Measurements from ENCODE around the gene CNTNAP5.

The CNTNAP5 gene

DNA sequence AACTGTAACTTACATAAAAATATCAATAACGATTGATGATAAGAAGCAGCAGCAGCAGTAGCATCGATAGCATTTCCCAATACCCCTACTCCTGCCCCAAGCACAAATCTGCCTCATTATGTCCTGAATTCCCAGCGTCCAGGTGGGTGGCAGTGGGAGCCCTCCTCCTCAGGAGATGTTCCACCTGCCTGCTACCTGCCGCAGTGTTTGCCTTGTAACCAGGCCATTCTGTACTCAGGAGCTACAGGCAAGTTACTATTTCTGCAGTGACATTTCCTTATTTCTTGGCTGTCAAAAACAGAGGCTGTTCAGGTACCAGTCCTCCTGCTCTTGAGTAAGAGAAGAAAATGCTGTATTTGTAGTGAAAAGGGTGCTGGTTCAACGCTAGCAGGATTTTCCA lies 236.4 kb downstream of the CNTNAP5 start:
- DNase-seq (ENCODE audit: low read depth, low spot score): no peak

DNA sequence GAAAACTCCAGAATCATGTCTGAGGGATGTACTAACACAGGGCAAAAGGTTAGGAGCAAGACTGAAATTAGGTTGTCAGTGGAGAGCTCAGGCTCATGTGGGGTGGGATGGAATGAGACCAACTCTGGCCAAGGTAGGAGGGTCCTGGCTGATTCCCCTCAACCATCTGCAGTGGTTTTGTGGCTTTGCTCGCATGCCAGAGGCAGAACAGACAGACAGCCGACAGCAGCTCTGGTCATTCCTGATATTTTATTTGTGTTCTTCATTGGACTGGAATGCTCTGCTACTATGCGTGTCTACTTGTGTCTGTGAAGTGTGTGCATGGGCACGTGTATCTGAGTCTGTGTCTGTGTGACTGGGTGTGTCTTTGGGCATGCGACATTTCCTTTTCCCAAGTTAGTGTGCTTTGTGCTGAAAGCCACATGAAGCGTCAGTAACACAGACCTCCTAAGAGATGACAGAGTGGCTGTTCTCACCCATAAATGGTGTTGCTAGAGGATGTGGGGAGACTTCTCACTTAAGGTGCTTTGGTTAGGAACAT lies 239.5 kb downstream of the CNTNAP5 start:
- DNase-seq (ENCODE audit: low read depth, low spot score): no peak

DNA sequence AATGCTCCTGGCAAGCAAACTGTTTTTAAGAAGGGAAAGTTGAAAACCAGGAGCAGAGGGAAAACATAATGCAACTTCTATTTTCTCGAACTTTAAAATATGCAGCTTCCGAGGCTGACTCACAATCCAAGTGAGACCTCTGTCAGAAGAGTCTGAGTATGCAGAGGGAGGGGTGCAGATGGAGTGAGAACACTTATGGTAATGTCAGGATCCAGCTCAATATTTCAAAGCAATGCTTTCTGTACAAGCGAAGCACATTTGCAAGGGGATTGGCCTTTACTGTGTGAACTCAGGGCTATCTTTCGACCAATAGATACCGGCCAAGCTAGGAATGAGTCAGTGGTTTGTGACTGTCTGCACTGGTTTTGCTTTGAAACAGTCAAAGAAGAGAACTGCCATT lies 242.7 kb downstream of the CNTNAP5 start:
- DNase-seq (ENCODE audit: low read depth, low spot score): no peak

DNA sequence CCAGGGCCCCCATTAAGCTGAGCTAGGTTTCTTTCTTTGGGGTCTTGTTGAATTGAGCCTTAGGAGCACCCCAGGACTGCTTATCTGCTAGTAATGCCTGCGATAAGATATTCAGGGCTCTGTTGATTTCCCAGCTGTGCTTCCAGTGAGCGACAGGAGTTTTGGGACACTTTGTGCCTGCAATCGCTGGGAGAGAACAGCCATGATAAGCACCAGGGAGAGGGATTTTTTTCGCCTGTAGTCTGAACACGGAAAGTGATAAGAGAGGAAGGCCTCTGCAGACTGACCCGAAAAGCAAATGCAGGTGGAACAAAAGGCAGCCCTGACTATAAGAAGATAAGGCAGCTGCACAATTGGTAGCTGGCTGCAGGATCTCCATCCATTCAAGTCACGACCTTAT lies 244.3 kb downstream of the CNTNAP5 start:
- no peak for DNase-seq (ENCODE audit: low read depth, low spot score)

DNA sequence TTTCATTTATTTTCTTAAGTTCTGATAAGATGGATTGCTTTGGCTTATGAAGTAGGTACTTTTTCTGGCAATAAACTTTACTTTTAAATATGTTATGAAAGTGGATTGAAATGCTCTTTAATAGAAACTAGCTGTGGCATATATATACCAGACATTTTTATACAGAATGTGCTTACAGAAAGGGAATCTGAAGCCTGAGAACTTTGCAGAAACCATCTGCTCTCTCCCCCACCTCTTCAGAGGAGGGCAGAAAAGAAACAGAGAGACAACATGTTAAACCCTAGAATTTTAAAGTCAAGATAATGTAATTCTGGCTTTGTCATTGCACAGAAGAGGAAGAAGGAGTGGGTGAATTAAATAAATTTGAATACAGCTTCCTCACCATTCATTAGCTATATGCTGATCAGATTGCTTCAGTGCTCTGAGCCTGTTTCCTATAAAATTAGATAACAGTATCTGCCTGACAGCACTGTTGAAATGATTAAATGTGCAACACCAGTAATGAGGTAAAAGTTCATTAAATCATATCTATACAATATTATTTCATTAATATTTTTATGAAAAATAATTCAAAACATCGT lies 247.3 kb downstream of the CNTNAP5 start:
- no peak for DNase-seq (ENCODE audit: low read depth, low spot score)

DNA sequence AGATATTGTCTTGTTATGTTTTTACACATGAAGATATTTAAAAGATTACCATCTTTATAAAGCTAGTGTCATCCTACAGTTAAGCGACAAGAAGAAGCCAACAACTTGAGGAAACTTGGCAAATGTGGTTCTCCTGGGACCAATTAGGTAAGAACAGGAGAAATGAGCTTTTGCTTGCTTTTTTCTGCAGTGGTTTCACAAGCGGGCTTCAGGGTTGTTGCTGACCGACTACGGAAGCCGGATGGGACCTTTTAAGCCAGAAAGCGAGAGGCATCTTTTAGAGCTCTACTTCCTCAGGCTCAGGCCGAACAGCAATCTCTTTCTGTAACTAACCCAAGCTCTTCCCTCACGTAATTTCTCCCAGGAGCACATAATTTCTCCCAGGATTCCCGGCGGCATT lies 256.5 kb downstream of the CNTNAP5 start:
- DNase-seq (ENCODE audit: low read depth, low spot score): no peak

DNA sequence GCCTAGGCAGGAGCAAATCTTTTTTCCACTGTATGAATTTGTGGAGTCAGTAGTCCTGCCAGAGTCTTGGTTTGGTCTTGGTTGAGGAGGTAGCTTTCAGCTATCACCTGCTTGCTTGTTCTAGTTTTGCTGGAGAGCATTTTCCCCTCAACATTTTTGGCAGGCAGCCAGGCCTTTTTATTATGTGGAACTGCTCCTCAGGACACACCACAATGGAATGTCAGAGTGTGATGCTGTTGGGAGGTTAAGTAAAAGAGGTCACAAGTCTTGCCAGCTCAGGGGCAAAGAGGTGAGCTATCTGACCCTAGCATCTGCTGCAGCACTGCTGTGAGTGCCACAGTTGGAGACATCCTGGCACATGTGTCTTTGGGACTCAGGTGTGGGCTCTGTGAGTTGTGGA lies 258.0 kb downstream of the CNTNAP5 start:
- DNase-seq (ENCODE audit: low read depth, low spot score): no peak

DNA sequence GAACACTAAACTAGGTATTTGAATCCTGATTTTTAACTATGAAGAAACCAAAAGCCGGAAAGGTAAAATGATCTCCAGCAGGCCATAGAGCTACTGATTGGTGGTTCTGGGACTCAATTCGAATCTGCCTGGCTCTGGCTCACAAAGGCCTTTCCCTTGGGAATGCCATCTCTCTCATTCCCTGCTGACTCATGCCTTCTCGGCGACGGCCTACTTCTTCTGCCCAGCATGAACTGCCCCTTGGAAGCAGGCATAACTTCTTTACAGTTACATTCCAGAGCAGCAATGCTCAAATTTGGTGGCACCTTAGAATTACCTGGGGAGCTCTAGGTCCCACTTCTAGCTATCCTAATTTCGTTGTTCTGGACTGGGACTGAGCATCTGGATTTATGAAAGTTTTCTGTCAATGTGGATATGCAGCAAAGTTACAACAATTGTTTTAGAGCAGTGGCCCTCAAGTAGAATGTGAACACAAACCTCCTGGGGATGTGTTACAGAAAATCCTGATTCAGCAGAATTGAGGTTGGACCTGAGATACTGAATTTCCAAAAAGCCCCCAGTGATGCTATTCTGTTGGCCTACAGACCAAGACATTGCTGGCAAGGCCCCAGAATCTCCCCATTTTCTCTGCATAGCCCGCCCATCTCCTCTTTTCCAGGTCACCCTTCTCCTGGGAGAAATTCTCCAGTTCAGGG lies 261.1 kb downstream of the CNTNAP5 start:
- no peak for DNase-seq (ENCODE audit: low read depth, low spot score)

DNA sequence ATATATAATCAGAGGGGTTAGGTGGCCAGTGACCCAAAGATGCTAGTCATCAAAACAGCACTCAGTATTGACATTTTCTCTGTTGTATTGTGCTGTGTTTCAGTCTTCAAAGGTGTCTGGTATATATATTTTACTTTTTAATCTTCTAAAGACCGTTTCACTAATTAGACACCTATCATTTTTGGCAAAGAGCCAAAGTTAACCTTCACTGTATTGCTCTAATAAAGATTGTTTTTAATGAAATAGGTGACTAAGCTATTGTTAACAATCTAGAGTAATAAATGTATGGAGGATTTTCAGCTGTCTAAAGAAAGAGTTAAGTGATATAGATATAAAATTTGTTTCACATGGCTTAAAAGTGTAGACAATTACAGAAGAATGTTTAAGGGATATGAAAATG lies 264.0 kb downstream of the CNTNAP5 start:
- no peak for DNase-seq (ENCODE audit: low read depth, low spot score)

DNA sequence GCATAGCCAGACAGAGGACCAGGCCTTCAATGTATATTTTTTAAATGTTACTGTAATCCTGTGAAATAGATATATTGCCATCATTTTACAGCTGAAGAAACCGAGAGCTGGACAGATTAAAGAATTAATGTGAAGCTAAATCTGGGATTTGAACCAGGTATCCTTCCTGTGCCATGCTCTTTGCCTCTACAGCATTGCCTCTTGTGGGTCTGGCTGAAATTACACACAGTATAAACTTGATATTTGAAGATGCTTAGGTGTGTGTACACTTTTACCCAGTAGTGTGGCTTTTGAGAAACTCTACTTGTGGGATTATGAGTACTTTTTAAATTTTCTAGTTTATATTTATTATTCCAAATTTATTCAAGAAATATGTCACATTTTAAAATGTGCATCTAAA lies 264.5 kb downstream of the CNTNAP5 start:
- no peak for DNase-seq (ENCODE audit: low read depth, low spot score)

DNA sequence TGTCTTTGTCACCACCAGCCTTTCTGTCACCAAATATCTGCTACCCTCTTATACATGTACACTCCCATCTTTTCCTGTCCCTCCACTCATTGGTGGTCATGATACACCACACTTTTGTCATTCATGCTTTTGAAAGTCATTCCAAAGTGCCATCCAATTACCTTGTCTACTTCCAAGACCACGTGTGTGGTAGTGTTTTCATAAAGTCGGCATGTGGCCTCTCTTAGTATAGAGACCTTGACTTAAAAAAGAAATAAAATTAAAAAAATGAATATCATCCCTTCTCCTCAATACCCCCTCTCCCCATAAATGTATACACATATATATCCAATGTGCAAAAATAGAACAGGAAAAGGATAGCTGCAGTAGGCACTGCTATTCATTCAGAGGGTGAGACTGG lies 271.4 kb downstream of the CNTNAP5 start:
- DNase-seq (ENCODE audit: low read depth, low spot score): no peak

DNA sequence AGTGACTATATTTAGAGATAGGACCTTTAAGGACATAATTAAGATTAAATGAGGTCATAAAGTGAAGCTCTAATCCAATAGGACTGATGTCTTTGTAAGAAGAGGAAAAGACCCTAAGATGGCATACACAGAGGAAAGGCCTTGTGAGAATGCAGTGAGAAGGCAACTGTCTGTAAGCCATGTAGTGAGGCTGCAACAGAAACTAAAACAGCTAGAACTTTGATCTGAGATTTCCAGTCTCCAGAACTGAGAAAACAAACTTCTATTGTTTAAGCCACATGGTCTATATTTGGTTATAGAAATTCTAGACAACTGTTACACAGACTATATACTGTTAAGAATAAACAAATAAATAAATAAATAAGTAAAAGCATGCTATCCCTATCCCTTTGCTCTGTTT lies 276.8 kb downstream of the CNTNAP5 start:
- DNase-seq (ENCODE audit: low read depth, low spot score): no peak

DNA sequence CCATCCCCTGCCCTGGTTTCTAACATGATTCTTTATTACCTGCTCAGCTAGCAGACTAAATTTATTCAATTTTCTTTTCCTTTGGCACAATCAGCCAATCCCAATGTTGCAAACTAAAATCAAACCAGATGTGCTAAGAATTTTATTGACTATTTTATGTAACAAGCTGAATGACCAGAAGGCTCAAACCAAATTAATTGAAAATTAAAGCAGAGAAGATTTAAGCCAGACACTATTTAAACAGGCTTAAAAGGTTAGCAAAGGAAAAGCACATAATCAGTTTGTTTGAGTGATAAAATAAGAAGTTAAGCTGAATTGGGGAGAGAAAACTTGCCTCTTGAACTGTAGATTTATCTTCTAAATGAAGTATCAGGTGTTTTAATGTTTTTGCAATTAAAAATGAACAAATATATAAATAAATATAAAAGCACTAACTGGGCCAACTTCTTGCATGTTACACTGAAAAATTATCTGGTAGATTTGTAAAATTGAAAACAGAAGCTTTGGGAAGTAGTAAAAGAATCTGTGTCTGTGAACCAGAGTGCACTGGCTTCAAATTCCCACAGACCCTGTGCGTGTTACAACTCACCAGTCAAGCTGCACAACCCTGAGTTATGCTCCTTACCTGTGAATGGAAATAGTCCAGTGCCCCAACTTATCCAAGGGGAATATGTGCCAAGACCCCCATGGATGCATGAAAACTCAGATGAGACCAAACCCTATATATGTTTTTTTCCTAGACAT lies 283.4 kb downstream of the CNTNAP5 start:
- no peak for DNase-seq (ENCODE audit: low read depth, low spot score)

DNA sequence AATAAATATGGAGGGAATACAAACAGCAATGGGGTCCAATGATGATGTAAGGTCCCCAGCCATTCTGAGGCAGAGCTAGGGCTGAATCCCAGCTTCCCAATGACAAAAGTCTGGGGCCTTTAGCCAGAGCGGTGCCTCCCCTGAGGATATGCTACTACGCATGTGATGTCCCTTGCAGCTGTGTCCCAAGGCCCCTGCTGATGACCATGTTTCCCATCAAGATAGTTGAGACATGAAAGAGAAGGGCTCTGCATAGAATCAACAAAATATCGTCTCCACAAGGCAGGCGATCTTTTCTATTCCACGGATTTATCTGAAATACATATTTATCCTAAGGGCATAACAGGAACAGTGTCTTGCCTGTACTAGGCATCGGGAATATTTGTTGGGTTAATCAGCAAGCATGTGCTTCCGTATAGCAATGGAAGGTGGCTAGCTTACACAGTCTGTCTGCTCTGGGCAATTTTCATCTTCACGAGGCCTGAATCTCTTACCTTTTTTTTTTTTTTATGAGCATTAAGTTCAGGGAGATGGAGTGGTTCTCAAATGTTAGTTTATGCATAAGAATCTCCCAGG lies 284.6 kb downstream of the CNTNAP5 start:
- DNase-seq (ENCODE audit: low read depth, low spot score): no peak

DNA sequence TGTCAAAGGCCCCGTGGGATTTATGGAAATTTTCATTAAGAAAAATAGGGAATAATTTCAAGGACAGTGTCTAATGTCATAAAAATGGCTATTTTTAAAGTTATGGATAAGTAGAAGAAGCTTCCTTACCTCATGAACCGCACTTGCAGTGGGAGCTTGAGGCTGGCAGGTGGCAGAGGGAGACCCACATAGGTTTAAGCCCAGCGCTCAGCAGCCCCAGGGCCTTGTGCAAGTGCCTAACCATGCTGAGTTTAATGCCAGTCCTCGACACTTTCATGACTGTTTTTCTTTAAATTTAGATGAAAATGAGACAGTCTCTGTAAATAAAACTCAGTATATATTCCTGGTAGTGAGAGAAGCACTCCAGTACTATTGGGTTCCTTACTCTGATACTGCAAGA lies 285.6 kb downstream of the CNTNAP5 start:
- DNase-seq (ENCODE audit: low read depth, low spot score): no peak

DNA sequence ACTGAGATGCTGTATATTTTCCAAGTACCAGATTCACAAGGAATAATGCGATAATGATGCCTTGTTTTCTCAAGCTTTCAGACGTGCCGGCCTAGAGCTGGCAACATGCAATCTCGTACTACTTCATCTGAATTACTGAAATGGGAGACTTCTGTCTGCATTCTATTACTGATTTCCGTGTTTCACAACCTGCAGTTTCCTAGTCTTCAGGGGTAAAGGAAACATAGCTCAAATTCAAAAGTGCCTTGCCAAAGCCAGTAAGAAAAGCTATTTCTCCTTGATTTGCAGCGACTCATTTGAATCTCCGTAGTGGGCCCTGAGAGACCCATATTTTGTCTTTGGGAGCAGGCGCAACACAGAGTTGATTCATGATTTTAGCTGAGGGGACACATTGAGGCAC lies 289.0 kb downstream of the CNTNAP5 start:
- no peak for DNase-seq (ENCODE audit: low read depth, low spot score)

DNA sequence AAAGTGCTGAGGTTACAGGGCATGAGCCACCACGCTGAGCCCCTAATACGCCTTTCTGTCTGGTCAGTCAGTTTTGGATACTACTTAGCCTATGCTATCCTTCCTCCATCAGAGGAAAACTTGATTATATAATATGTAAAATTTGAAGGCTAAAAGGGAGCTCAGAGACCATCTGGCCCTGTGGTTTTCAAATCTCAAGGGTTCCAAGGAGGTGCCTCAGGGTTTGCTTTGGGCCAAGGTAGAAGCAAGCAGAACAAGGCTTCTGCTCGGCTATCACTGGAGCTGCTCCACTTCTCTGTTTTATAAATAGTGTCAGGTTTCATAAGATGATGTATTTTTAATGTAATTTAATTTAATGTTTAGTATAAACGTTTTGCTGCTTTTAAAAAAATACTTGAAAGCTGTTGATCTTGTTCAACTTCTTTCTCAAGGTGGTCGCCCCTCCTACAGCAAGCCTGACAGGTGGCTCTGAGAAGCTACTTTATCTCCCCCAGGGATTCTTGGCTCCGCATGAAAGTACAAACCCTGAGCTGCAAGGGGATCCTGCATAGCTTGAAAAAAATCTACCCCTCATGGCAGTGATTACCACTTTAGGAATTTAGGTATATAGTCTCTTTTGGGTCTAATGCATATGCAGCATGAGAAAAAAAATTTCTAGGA lies 290.3 kb downstream of the CNTNAP5 start:
- no peak for DNase-seq (ENCODE audit: low read depth, low spot score)

DNA sequence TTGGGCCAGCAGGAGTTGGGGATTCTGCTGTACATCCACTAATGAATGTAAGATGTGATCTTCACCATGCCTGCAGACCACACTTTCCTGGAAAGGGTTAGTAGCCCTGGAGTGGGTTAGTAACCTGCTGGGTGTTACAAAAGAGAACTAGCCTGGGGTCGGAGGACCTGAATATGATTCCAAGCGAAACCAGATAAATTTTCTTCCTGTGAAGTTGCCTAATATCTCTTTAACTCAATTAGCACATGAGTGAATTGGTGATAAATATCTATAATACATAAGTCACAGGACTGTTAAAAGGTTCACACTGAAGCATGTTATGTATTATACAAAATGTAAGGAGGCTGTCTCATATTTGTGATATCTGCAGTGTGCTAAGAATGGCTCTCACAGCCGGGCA lies 291.0 kb downstream of the CNTNAP5 start:
- no peak for DNase-seq (ENCODE audit: low read depth, low spot score)

DNA sequence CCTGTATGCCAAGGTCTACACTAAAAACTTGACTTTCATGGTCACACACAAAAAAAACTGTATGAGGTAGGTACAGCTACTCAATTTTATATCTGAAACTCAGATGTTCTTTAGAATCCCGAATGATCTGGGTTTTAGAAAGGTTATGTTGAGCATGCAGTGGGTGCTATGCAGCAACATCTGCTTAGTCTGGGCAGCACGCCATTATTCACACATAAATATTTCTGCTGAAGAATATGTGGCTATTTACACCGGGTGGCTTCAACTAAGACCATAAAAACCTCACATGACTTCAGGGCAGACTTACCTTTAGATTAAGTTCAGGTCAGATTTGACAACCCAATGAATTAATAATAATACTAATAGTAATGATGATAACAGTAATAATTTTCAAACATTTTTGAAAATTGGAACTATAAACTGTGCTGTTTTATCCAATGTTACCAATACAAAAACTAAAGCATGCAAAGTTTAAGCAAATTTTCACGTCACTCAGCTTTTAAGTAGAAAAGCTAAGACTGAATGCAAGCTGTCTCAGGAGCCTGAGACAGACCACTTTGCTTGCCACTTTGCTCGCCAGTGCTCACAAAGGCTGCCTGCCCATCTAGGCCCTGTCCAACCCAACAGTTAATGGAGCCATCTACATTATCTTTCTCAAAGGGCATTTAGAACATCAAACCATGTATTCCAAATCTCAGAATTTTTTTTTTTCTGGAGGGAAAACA lies 292.0 kb downstream of the CNTNAP5 start:
- DNase-seq (ENCODE audit: low read depth, low spot score): no peak

DNA sequence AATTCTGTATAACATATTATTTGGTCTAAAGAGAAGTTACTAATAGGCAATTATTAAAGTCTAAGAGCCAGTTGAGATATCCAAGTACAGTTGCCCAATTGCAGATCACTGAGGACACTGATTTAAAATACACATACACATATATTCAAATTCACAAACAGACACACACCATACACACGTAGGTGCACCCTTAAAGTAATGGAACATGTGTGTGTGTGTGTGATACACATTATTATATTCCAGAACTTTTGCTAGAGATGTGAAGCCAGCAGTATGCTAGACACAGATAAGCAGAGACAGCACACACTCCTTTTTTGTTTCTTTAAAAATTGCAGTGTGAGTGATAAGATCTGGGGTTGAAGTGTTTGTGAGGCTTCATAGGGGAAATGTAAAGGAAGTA lies 292.5 kb downstream of the CNTNAP5 start:
- DNase-seq (ENCODE audit: low read depth, low spot score): no peak

DNA sequence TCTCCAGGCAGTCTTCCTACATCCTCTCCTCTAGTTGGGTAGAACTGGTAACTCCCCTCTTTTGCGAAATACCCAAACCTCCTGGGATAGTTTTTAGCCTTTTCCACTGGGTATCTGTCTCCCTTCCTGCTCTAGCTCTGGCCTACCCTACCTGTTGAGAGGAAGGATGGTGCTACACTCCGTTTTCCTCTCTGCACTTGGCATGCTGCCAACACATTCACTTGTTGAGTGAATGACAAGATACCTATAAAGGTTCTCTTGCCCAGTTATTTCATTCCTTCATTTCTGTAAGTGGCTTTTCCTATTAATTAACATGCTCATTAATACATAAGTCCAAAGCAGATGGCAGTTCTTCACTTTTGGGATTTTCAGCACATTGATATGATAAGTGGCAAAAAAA lies 293.8 kb downstream of the CNTNAP5 start:
- DNase-seq (ENCODE audit: low read depth, low spot score): no peak

All from smooth muscle cell of the brain vasculature (primary cell).